CD14-positive monocyte (primary cell): ENCODE measurements around the gene GLDN. TPM values are rescaled to one million over a fixed set of nuclear protein-coding genes. Genes with fewer than 3 reads are reported as not detected.

ENCODE experiments used
- DNase-seq, 3 donors: peaks; one replicate each; pipeline ENCODE4 v3.0.0-alpha.2; 2011 to 2022
- H2AFZ ChIP-seq: 2 replicates; pipeline ENCODE4 v1.6.0; 2012; ENCODE audit warnings: mild to moderate bottlenecking, low read depth, low read length, inconsistent platforms; ENCODE audit not compliant: insufficient read depth, poor library complexity, severe bottlenecking
- H3K27ac ChIP-seq, 2 donors: 1 replicate in 1 of 2; 2 replicates in 1 of 2; pipeline ENCODE4 v1.5.1; 2012 to 2013; ENCODE audit warnings: low read length in 2 of 2, control low read depth in 1 of 2, inconsistent platforms in 1 of 2, low read depth in 1 of 2, mild to moderate bottlenecking in 1 of 2
- H3K27me3 ChIP-seq, 2 donors: one replicate each; pipeline versions ENCODE4 v1.6.0 to v1.6.1; 2011 to 2013; ENCODE audit warnings: low read length in 2 of 2; ENCODE audit not compliant: control insufficient read depth in 2 of 2, insufficient read depth in 2 of 2
- H3K36me3 ChIP-seq, 2 donors: replicated peaks in 1 of 2; 1 replicate in 1 of 2; 2 replicates in 1 of 2; pipeline versions ENCODE4 v1.5.1 to v1.6.1; 2012 to 2013; ENCODE audit warnings: low read length in 2 of 2, control low read depth in 1 of 2, inconsistent platforms in 1 of 2, mild to moderate bottlenecking in 1 of 2; ENCODE audit not compliant: insufficient read depth in 2 of 2, control insufficient read depth in 1 of 2
- H3K4me1 ChIP-seq, 2 donors: 1 replicate in 1 of 2; 2 replicates in 1 of 2; pipeline versions ENCODE4 v1.5.1 to v1.6.1; 2012 to 2013; ENCODE audit warnings: low read length in 2 of 2, control low read depth in 1 of 2, inconsistent platforms in 1 of 2, mild to moderate bottlenecking in 1 of 2, moderate library complexity in 1 of 2; ENCODE audit not compliant: insufficient read depth in 2 of 2, control insufficient read depth in 1 of 2
- H3K4me2 ChIP-seq: replicated peaks from 2 replicates; pipeline ENCODE3; 2012; ENCODE audit warnings: low read length, moderate library complexity, mild to moderate bottlenecking; ENCODE audit not compliant: poor library complexity, severe bottlenecking; ENCODE audit errors: extremely low read depth
- H3K4me3 ChIP-seq, 3 experiments: fragments of 200-600 bp in 1 of 3; sonication (generic) in 1 of 3; replicated peaks in 1 of 3; 1 replicate in 2 of 3; 2 replicates in 1 of 3; pipeline ENCODE4 v1.5.1; 2011 to 2013; ENCODE audit warnings: low read length in 3 of 3, mild to moderate bottlenecking in 3 of 3, control low read depth in 2 of 3, low read depth in 2 of 3, inconsistent platforms in 1 of 3, moderate library complexity in 1 of 3
- H3K79me2 ChIP-seq: 2 replicates; pipeline ENCODE4 v1.6.0; 2012; ENCODE audit warnings: mild to moderate bottlenecking, control low read depth, inconsistent platforms, low read length, moderate library complexity; ENCODE audit not compliant: insufficient read depth
- H3K9ac ChIP-seq: 2 replicates; pipeline ENCODE4 v1.6.0; 2017; ENCODE audit warnings: low read length, mild to moderate bottlenecking; ENCODE audit not compliant: insufficient read depth, poor library complexity, severe bottlenecking
- H3K9me3 ChIP-seq, 2 donors: replicated peaks in 1 of 2; 1 replicate in 1 of 2; 2 replicates in 1 of 2; pipeline versions ENCODE4 v1.5.1 to v1.6.1; 2012 to 2013; ENCODE audit warnings: low read length in 2 of 2, control low read depth in 1 of 2; ENCODE audit not compliant: control insufficient read depth in 1 of 2, insufficient read depth in 1 of 2
- H4K20me1 ChIP-seq: 2 replicates; pipeline ENCODE4 v1.6.0; 2012; ENCODE audit warnings: mild to moderate bottlenecking, low read length, control low read depth, moderate library complexity; ENCODE audit not compliant: insufficient read depth
- H3K27ac Mint-ChIP-seq, 7 donors: one replicate each; pipeline ENCODE4 v1.8.0; 2020; ENCODE audit warnings: mild to moderate bottlenecking in 7 of 7, mixed read lengths in 7 of 7, moderate library complexity in 6 of 7, inconsistent platforms in 2 of 7
- H3K27me3 Mint-ChIP-seq, 3 donors: one replicate each; pipeline ENCODE4 v1.8.0; 2021 to 2022; ENCODE audit warnings: low read depth in 3 of 3, mild to moderate bottlenecking in 3 of 3, mixed read lengths in 3 of 3, moderate library complexity in 3 of 3, inconsistent platforms in 1 of 3
- H3K36me3 Mint-ChIP-seq, 2 donors: one replicate each; pipeline ENCODE4 v1.8.0; 2020; ENCODE audit warnings: mixed read lengths in 2 of 2, inconsistent platforms in 1 of 2, mild to moderate bottlenecking in 1 of 2
- H3K4me1 Mint-ChIP-seq: one replicate; pipeline ENCODE4 v1.8.0; 2020; ENCODE audit warnings: mild to moderate bottlenecking, mixed read lengths
- H3K4me3 Mint-ChIP-seq, 2 donors: one replicate each; pipeline ENCODE4 v1.8.0; 2020; ENCODE audit warnings: mild to moderate bottlenecking in 2 of 2, mixed read lengths in 2 of 2, moderate library complexity in 1 of 2
- H3K9me3 Mint-ChIP-seq, 7 donors: one replicate each; pipeline ENCODE4 v1.8.0; 2020 to 2022; ENCODE audit warnings: mixed read lengths in 7 of 7, mild to moderate bottlenecking in 6 of 7, moderate library complexity in 6 of 7, inconsistent platforms in 2 of 7
- CTCF ChIP-seq: fragments of 200-600 bp; IDR thresholded peaks from one replicate; pipeline ENCODE4 v1.8.0; 2022; ENCODE audit warnings: antibody characterized with exemption, mild to moderate bottlenecking
- WGBS: methylation state at CpG from one replicate; pipeline ENCODE4 v1.1.5; 2013; ENCODE audit warnings: missing lambda C conversion rate; ENCODE audit not compliant: insufficient coverage; 5-methylcytosine and 5-hydroxymethylcytosine counted together
- intact Hi-C, 2 donors: fragments of 100-400 bp; cut with micrococcal nuclease; formaldehyde crosslinking; loops; one replicate each; pipeline versions ENCODE4 v1.15.0 to v1.15.1; 2023
- polyA plus RNA-seq, 3 donors: library from polyadenylated mRNA; depleted of rRNA in 1 of 3; unstranded in 2 of 3; stranded (reverse) in 1 of 3; fragments of 300-500 nt in 2 of 3; fragments of >200 nt in 1 of 3; fragmentation: Illumina TruSeq in 2 of 3; gene quantifications; 1 replicate in 2 of 3; 2 replicates in 1 of 3; pipeline ENCODE4 v1.2.3, GENCODE V29; 2012 to 2021

GLDN gene
- polyA plus RNA-seq, 3 donors, result 0.04 TPM; not detected in 2

GRCh38 chr15:51307811-51308210 is 33.6 kb upstream of the GLDN start:
- DNase-seq, result no peak
- Histone ChIP-seq H3K9me3 (no peaks in the 10 kb centered on the region), H3K36me3 (no peaks in the 10 kb centered on the region), H3K79me2 (no peaks in the 10 kb centered on the region), H4K20me1 (no peaks in the 10 kb centered on the region), H3K4me3 (no peak overlapping the region), H3K27ac (no peak overlapping the region), H3K27me3 (no peaks in the 10 kb centered on the region), H3K4me1 (peaks cover 9 to 10% of the 10 kb centered on the region in 2 donors), H2AFZ (peak overlapping the region; percentile 1), H3K4me2 (no peak overlapping the region), H3K9ac (no peak overlapping the region)
- Mint-ChIP-seq H3K27me3 (peaks cover 3 to 11% (median 4%) of the 10 kb centered on the region in 3 donors), H3K4me3 (no peak overlapping the region), H3K27ac (no peak overlapping the region), H3K4me1 (peaks cover 27% of the 10 kb centered on the region), H3K9me3 (peaks cover 0 to 2% (median 0%) of the 10 kb centered on the region in 7 donors), H3K36me3 (no peaks in the 10 kb centered on the region)
- no CpG with 5 or more reads among the region's 3 CpGs for WGBS
- TF ChIP-seq CTCF, result no peak
- intact Hi-C loops, result no loop called here

- DNase-seq, result no peak
- no peaks in the 10 kb centered on the region for H4K20me1 ChIP-seq
- TF ChIP-seq CTCF, result no peak
- peaks cover 7 to 9% of the 10 kb centered on the region in 2 donors for H3K4me1 ChIP-seq
- intact Hi-C loops, result no loop called here
- no peak overlapping the region for H3K4me3 ChIP-seq
- H3K79me2 ChIP-seq, result no peaks in the 10 kb centered on the region
- Mint-ChIP-seq H3K4me3 (peak overlapping the region in 1 of 2 donors; percentile 4), H3K27me3 (peaks cover 1 to 7% (median 2%) of the 10 kb centered on the region in 3 donors), H3K36me3 (no peaks in the 10 kb centered on the region), H3K27ac (no peak overlapping the region), H3K4me1 (peaks cover 19% of the 10 kb centered on the region), H3K9me3 (peaks cover 0 to 2% (median 0%) of the 10 kb centered on the region in 7 donors)
- no peak overlapping the region for H3K4me2 ChIP-seq
- H3K27ac ChIP-seq, result no peak overlapping the region
- H2AFZ ChIP-seq, result no peak overlapping the region
- no peaks in the 10 kb centered on the region for H3K9me3 ChIP-seq
- no peak overlapping the region for H3K9ac ChIP-seq
- WGBS, result 67% methylated on average over 1 of the region's 2 CpGs
- no peaks in the 10 kb centered on the region for H3K36me3 ChIP-seq
- H3K27me3 ChIP-seq, result no peaks in the 10 kb centered on the region
These were observed 31.4 kb upstream of the GLDN start for GRCh38 chr15:51310064-51310463.
